Activated naive CD8-positive, alpha-beta T cell treated with anti-CD3 and anti-CD28 coated beads, Interleukin-2, amount 50 U/mL, for 16 hours (primary cell): ENCODE data around the gene USP17L10.
"Not testable (repeated sequence)": the region's sequence is repeated elsewhere in the genome, so short reads cannot be mapped to it uniquely, and the experiment has no call there.

ENCODE experiments used
- DNase-seq: peaks from one replicate; pipeline ENCODE4 v3.0.0-alpha.2; 2020; ENCODE audit warnings: low read depth, low spot score

Gene USP17L10

GRCh38 chr4:9210357-9210756, at the start of gene USP17L10:
TSS of gene USP17L10 (plus strand) at chr4:9210657. CDS start at chr4:9210657, 0 bp downstream.
- not testable (repeated sequence) for DNase-seq

GRCh38 chr4:9165990-9166389, 44.5 kb upstream of the USP17L10 start:
- DNase-seq = not testable (repeated sequence)

- not testable (repeated sequence) for DNase-seq
Measured at GRCh38 chr4:9169791-9170459, 40.5 kb upstream of the USP17L10 start, which contains the start of gene FAM90A26. TSS of gene FAM90A26 (plus strand) at chr4:9170409. CDS start at chr4:9173173, 2,764 bp downstream.

- not testable (repeated sequence) for DNase-seq
Measured at GRCh38 chr4:9214701-9215100, 4.2 kb downstream of the USP17L10 start.

- DNase-seq = not testable (repeated sequence)
Measured at GRCh38 chr4:9215105-9215504, 4.6 kb downstream of the USP17L10 start, which contains the start of gene USP17L11. TSS of gene USP17L11 (plus strand) at chr4:9215405. CDS start at chr4:9215405, 0 bp downstream.

GRCh38 chr4:9219852-9220251, 9.4 kb downstream of the USP17L10 start, which contains the start of gene USP17L12:
TSS of gene USP17L12 (plus strand) at chr4:9220152. CDS start at chr4:9220152, 0 bp downstream.
- not testable (repeated sequence) for DNase-seq

GRCh38 chr4:9224596-9224995, 14.1 kb downstream of the USP17L10 start, which contains the start of gene USP17L13:
TSS of gene USP17L13 (plus strand) at chr4:9224896. CDS start at chr4:9224896, 0 bp downstream.
- DNase-seq = not testable (repeated sequence)

- not testable (repeated sequence) for DNase-seq
Measured at GRCh38 chr4:9230249-9230648, 19.8 kb downstream of the USP17L10 start.

GRCh38 chr4:9234085-9234484, 23.6 kb downstream of the USP17L10 start, which contains the start of gene USP17L15:
TSS of gene USP17L15 (plus strand) at chr4:9234385. CDS start at chr4:9234385, 0 bp downstream.
- DNase-seq = not testable (repeated sequence)

GRCh38 chr4:9238461-9238860, 28.0 kb downstream of the USP17L10 start:
- DNase-seq = not testable (repeated sequence)

- not testable (repeated sequence) for DNase-seq
Measured at GRCh38 chr4:9243579-9243978, 33.1 kb downstream of the USP17L10 start, which contains the start of gene USP17L17. TSS of gene USP17L17 (plus strand) at chr4:9243879. CDS start at chr4:9243879, 0 bp downstream.

GRCh38 chr4:9247953-9248680, 37.7 kb downstream of the USP17L10 start, which contains the start of gene USP17L18:
TSS of gene USP17L18 (plus strand) at chr4:9248630. CDS start at chr4:9248630, 0 bp downstream.
- not testable (repeated sequence) for DNase-seq

GRCh38 chr4:9253078-9253477, 42.6 kb downstream of the USP17L10 start, which contains the start of gene USP17L19:
TSS of gene USP17L19 (plus strand) at chr4:9253378. CDS start at chr4:9253378, 0 bp downstream.
- not testable (repeated sequence) for DNase-seq

- not testable (repeated sequence) for DNase-seq
Measured at GRCh38 chr4:9257824-9258223, 47.4 kb downstream of the USP17L10 start, which contains the start of gene USP17L20. TSS of gene USP17L20 (plus strand) at chr4:9258124. CDS start at chr4:9258124, 0 bp downstream.
